H1 (cell line): Measurements from ENCODE around the gene DOCK3. TPM values are rescaled to one million over a fixed set of nuclear protein-coding genes. Genes with fewer than 3 reads are reported as not detected.

Experiments
- CTCF ChIA-PET: fragments of 300-600 bp; sonication (Branson Sonifier 250); formaldehyde crosslinking; loops from one replicate; lab custom pipeline; 2021; ENCODE audit not compliant: partially characterized antibody; lab: Charles Lee
- POLR2A ChIA-PET: fragments of 300-600 bp; sonication (Branson Sonifier 250); formaldehyde crosslinking; loops from one replicate; lab custom pipeline; 2021; ENCODE audit warnings: inconsistent platforms; ENCODE audit not compliant: partially characterized antibody; lab: Charles Lee
- DNase-seq, 2 experiments: peaks; one replicate each; pipeline versions ENCODE4 v3.0.0 to v3.0.0-alpha.2; 2010 to 2022; ENCODE audit warnings: low spot score in 2 of 2, low read depth in 1 of 2, mixed read lengths in 1 of 2
- FAIRE-seq: peaks from 2 replicates; lab custom pipeline; 2011; peaks lifted over from hg19 to GRCh38; lab: Jason Lieb, UNC
- H2AFZ ChIP-seq: 2 replicates; pipeline ENCODE4 v1.8.1; 2012; ENCODE audit warnings: low read length, inconsistent platforms
- H2AK5ac ChIP-seq: 2 replicates; pipeline ENCODE4 v1.6.1; 2013; ENCODE audit warnings: low read depth, low read length
- H2BK120ac ChIP-seq: replicated peaks from 2 replicates; pipeline ENCODE3; 2013; ENCODE audit warnings: low read depth, low read length, inconsistent platforms
- H2BK12ac ChIP-seq: 2 replicates; pipeline ENCODE4 v1.6.1; 2013; ENCODE audit warnings: low read depth, low read length
- H2BK15ac ChIP-seq: 2 replicates; pipeline ENCODE4 v1.6.1; 2013; ENCODE audit warnings: low read length
- H2BK20ac ChIP-seq: 2 replicates; pipeline ENCODE4 v1.6.1; 2013; ENCODE audit warnings: low read length
- H2BK5ac ChIP-seq: 2 replicates; pipeline ENCODE4 v1.6.1; 2013; ENCODE audit warnings: low read depth, low read length
- H3K14ac ChIP-seq: 2 replicates; pipeline ENCODE4 v1.6.1; 2013; ENCODE audit warnings: inconsistent platforms; ENCODE audit not compliant: insufficient read length
- H3K18ac ChIP-seq: 2 replicates; pipeline ENCODE4 v1.6.1; 2013; ENCODE audit warnings: low read length; ENCODE audit errors: extremely low read depth
- H3K23ac ChIP-seq: 2 replicates; pipeline ENCODE4 v1.6.1; 2013; ENCODE audit warnings: inconsistent platforms; ENCODE audit not compliant: insufficient read length
- H3K23me2 ChIP-seq: 2 replicates; pipeline ENCODE4 v1.6.1; 2013; ENCODE audit warnings: low read depth, low read length
- H3K27ac ChIP-seq: 2 replicates; pipeline ENCODE4 v1.6.1; 2011; ENCODE audit warnings: low read depth, low read length, inconsistent platforms
- H3K27me3 ChIP-seq, 4 experiments: replicated peaks in 1 of 4; 1 replicate in 1 of 4; 2 replicates in 3 of 4; pipeline versions ENCODE4 v1.6.1 to v1.8.1; 2011 to 2013; ENCODE audit warnings: low read length in 3 of 4, mild to moderate bottlenecking in 3 of 4, inconsistent platforms in 2 of 4, mixed read lengths in 2 of 4, moderate library complexity in 1 of 4; ENCODE audit not compliant: control insufficient read depth in 3 of 4, insufficient read depth in 3 of 4; ENCODE audit errors: extremely low read depth in 1 of 4
- H3K36me3 ChIP-seq, 4 experiments: 2 replicates each; pipeline versions ENCODE4 v1.6.1 to v1.8.1; 2011 to 2013; ENCODE audit warnings: mild to moderate bottlenecking in 4 of 4, low read length in 3 of 4, moderate library complexity in 2 of 4, control low read depth in 1 of 4, inconsistent platforms in 1 of 4; ENCODE audit not compliant: insufficient read depth in 4 of 4, control insufficient read depth in 2 of 4
- H3K4ac ChIP-seq: replicated peaks from 2 replicates; pipeline ENCODE3; 2013; ENCODE audit warnings: low read length, low read depth, mixed read lengths, inconsistent platforms; ENCODE audit not compliant: insufficient read length
- H3K4me1 ChIP-seq, 4 experiments: replicated peaks in 1 of 4; 1 replicate in 1 of 4; 2 replicates in 3 of 4; pipeline versions ENCODE4 v1.6.1 to v1.8.1; 2011 to 2013; ENCODE audit warnings: low read length in 3 of 4, inconsistent platforms in 2 of 4, mixed read lengths in 1 of 4; ENCODE audit not compliant: insufficient read depth in 4 of 4, control insufficient read depth in 3 of 4
- H3K4me2 ChIP-seq, 2 experiments: 2 replicates each; pipeline versions ENCODE4 v1.6.1 to v1.8.1; 2011 to 2013; ENCODE audit warnings: low read depth in 2 of 2, low read length in 2 of 2, control low read depth in 1 of 2, inconsistent platforms in 1 of 2, mild to moderate bottlenecking in 1 of 2; ENCODE audit not compliant: insufficient read depth in 1 of 2
- H3K4me3 ChIP-seq, 4 experiments: fragments of 200-600, 300-600 bp in 1 of 4; sonication (generic), shearing (Covaris generic), sonication (Bioruptor Twin) in 1 of 4; 2 replicates each; pipeline versions ENCODE4 v1.5.1 to v1.8.1; 2011 to 2016; ENCODE audit warnings: low read length in 4 of 4, low read depth in 3 of 4, control low read depth in 2 of 4, inconsistent platforms in 2 of 4, mild to moderate bottlenecking in 2 of 4, mixed read lengths in 1 of 4, moderate library complexity in 1 of 4; ENCODE audit not compliant: insufficient read depth in 2 of 4; ENCODE audit errors: extremely low read depth in 1 of 4
- H3K56ac ChIP-seq: replicated peaks from 2 replicates; pipeline ENCODE3; 2013; ENCODE audit warnings: low read depth, mild to moderate bottlenecking, mixed read lengths, low read length, inconsistent platforms; ENCODE audit not compliant: insufficient read length
- H3K79me1 ChIP-seq: 2 replicates; pipeline ENCODE4 v1.6.1; 2013; ENCODE audit warnings: low read depth, low read length, control low read depth
- H3K79me2 ChIP-seq, 2 experiments: 2 replicates each; pipeline versions ENCODE4 v1.6.1 to v1.8.1; 2012 to 2013; ENCODE audit warnings: low read length in 2 of 2, mild to moderate bottlenecking in 2 of 2, inconsistent platforms in 1 of 2; ENCODE audit not compliant: insufficient read depth in 2 of 2, control insufficient read depth in 1 of 2
- H3K9ac ChIP-seq, 4 experiments: replicated peaks in 1 of 4; 1 replicate in 1 of 4; 2 replicates in 3 of 4; pipeline versions ENCODE4 v1.6.1 to v1.8.1; 2011 to 2013; ENCODE audit warnings: low read depth in 3 of 4, low read length in 3 of 4, control low read depth in 2 of 4, mild to moderate bottlenecking in 2 of 4, moderate library complexity in 2 of 4, inconsistent platforms in 1 of 4; ENCODE audit errors: extremely low read depth in 1 of 4
- H3K9me3 ChIP-seq, 2 experiments: 2 replicates each; pipeline versions ENCODE4 v1.6.1 to v1.8.1; 2012 to 2013; ENCODE audit warnings: mild to moderate bottlenecking in 2 of 2, moderate library complexity in 2 of 2, control low read depth in 1 of 2, inconsistent platforms in 1 of 2, low read depth in 1 of 2, low read length in 1 of 2, mixed read lengths in 1 of 2; ENCODE audit not compliant: insufficient read depth in 2 of 2
- H4K20me1 ChIP-seq, 2 experiments: replicated peaks in 1 of 2; 2 replicates each; pipeline versions ENCODE3 to v1.8.1; 2011 to 2013; ENCODE audit warnings: inconsistent platforms in 2 of 2, low read length in 2 of 2, mild to moderate bottlenecking in 1 of 2; ENCODE audit not compliant: insufficient read depth in 2 of 2, control insufficient read depth in 1 of 2
- H4K5ac ChIP-seq: 2 replicates; pipeline ENCODE4 v1.6.1; 2013; ENCODE audit warnings: low read length, low read depth, mixed read lengths, inconsistent platforms; ENCODE audit not compliant: insufficient read length
- H4K8ac ChIP-seq: 2 replicates; pipeline ENCODE4 v1.8.0; 2013; ENCODE audit warnings: mild to moderate bottlenecking, moderate library complexity, low read length, inconsistent platforms; ENCODE audit not compliant: insufficient read depth; ENCODE audit errors: extremely low read depth
- H4K91ac ChIP-seq: replicated peaks from 2 replicates; pipeline ENCODE3; 2013; ENCODE audit warnings: low read length, mixed read lengths, inconsistent platforms; ENCODE audit not compliant: insufficient read length
- CTBP2 ChIP-seq: IDR thresholded peaks from 2 replicates; pipeline ENCODE4 v1.7.0; 2011; ENCODE audit warnings: borderline replicate concordance, mild to moderate bottlenecking, moderate library complexity, mixed read lengths, low read length; ENCODE audit not compliant: insufficient read depth, insufficient read length
- CTCF ChIP-seq, 3 experiments: IDR thresholded peaks; 1 replicate in 2 of 3; 2 replicates in 1 of 3; pipeline versions ENCODE4 v1.5.1 to v1.6.1; 2011; ENCODE audit warnings: low read length in 3 of 3, mild to moderate bottlenecking in 3 of 3, inconsistent platforms in 2 of 3, low read depth in 1 of 3, moderate library complexity in 1 of 3; ENCODE audit not compliant: insufficient read depth in 1 of 3; ENCODE audit errors: control extremely low read depth in 1 of 3
- GABPA ChIP-seq: IDR thresholded peaks from 2 replicates; pipeline ENCODE4 v1.6.1; 2011; ENCODE audit warnings: mild to moderate bottlenecking, low read length, moderate library complexity, borderline replicate concordance; ENCODE audit not compliant: insufficient read depth
- GTF2F1 ChIP-seq: IDR thresholded peaks from 2 replicates; pipeline ENCODE4 v1.6.1; 2012; ENCODE audit warnings: low read depth, low read length, improper control_type of control experiment, borderline replicate concordance
- RAD21 ChIP-seq, 2 experiments: IDR thresholded peaks in 1 of 2; conservative IDR thresholded peaks in 1 of 2; 2 replicates each; pipeline ENCODE4 v1.6.1; 2011; ENCODE audit warnings: low read depth in 2 of 2, low read length in 2 of 2, improper control_type of control experiment in 1 of 2, inconsistent platforms in 1 of 2, mild to moderate bottlenecking in 1 of 2, moderate library complexity in 1 of 2
- RFX5 ChIP-seq: IDR thresholded peaks from 2 replicates; pipeline ENCODE4 v1.6.1; 2011; ENCODE audit warnings: low read depth, low read length, improper control_type of control experiment, borderline replicate concordance
- YY1 ChIP-seq: IDR thresholded peaks from 2 replicates; pipeline ENCODE4 v1.6.1; 2011; ENCODE audit warnings: low read depth, mild to moderate bottlenecking, low read length
- WGBS, 2 experiments: shearing (Covaris generic) in 1 of 2; methylation state at CpG; one replicate each; pipeline versions ENCODE4 v1.1.6 to v1.1.7; 2013 to 2015; ENCODE audit warnings: low lambda C conversion rate in 2 of 2, mixed read lengths in 2 of 2, inconsistent platforms in 1 of 2, low coverage in 1 of 2, missing lambda C conversion rate in 1 of 2; ENCODE audit not compliant: insufficient replicate concordance in 2 of 2, insufficient coverage in 1 of 2, insufficient read length in 1 of 2; ENCODE audit errors: extremely low coverage in 1 of 2, missing lambda C conversion rate in 1 of 2; 5-methylcytosine and 5-hydroxymethylcytosine counted together
- polyA plus RNA-seq, 7 experiments: library from polyadenylated mRNA; depleted of rRNA in 3 of 7; stranded (reverse) in 5 of 7; unstranded in 2 of 7; fragments of >200 nt in 5 of 7; fragments of 200-250 nt in 2 of 7; gene quantifications; 1 replicate in 5 of 7; 2 replicates in 1 of 7; 4 replicates in 1 of 7; pipeline versions ENCODE4 v1.2.1 to v1.2.3, GENCODE V29; 2011 to 2013; ENCODE audit warnings: missing spikeins in 2 of 7, mixed read lengths in 2 of 7
- total RNA-seq: library from RNA; stranded (reverse); fragmentation: NEBNext Ultra II Directional; extraction: Animal tissue kit (Norgen Biotek cat#: 25700); gene quantifications from 2 replicates; pipeline ENCODE4 v1.2.1, GENCODE V29; 2021

Gene DOCK3
- total and polyA plus RNA-seq, 2 of the 8 experiments (the other 6 are each of a cell fraction or from before 2014, with no cell fraction given), result 2.7 to 5.0 TPM

GRCh38 chr3:51388286-51389029 is 713.7 kb downstream of the DOCK3 start:
- TF ChIP-seq YY1 (no peak), RAD21 (IDR thresholded peaks at IDR 0.05 in 1 of 2, conservative IDR thresholded peaks at IDR 0.05 in 1 of 2; ENCODE audit: low read depth in 2 of 2, low read length in 2 of 2) (peak; percentile 11 to 17; a peak in 1 of 4 replicates), CTCF (IDR thresholded peaks at IDR 0.05; ENCODE audit: control extremely low read depth in 1 of 3, insufficient read depth in 1 of 3, low read depth in 1 of 3, low read length in 3 of 3) (peak in 2 of 3 experiments; percentile 29 to 31; a peak in 2 of 4 replicates), GTF2F1 (no peak), RFX5 (no peak), CTBP2 (no peak), GABPA (no peak)
- no peak overlapping the region for H2BK12ac ChIP-seq
- H3K14ac ChIP-seq, result no peak overlapping the region
- CTCF ChIA-PET, result interaction anchor here (0.7 to 7.2 kb wide), 30 partner anchors 9 to 1089 kb away, joined by 3 to 53 read pairs (median 5); partner anchors contain the start of genes CISH, HYAL3, MAPKAPK3 and NAA80
- no peak overlapping the region for H3K9ac ChIP-seq
- H4K20me1 ChIP-seq, result peaks cover 20 to 32% of the 10 kb centered on the region in 2 experiments
- H3K79me1 ChIP-seq, result peaks cover 11% of the 10 kb centered on the region
- H2BK20ac ChIP-seq, result no peak overlapping the region
- H3K27me3 ChIP-seq, result no peaks in the 10 kb centered on the region
- no peak for FAIRE-seq
- no peak overlapping the region for H2AK5ac ChIP-seq
- POLR2A ChIA-PET, result interaction anchor here (1.1 to 2.8 kb wide), 4 partner anchors 10 to 772 kb away, joined by 4 to 9 read pairs (median 4); partner anchors contain the start of genes DCAF1 and MAPKAPK3
- no peak overlapping the region for H2BK15ac ChIP-seq
- no peaks in the 10 kb centered on the region; a peak in 1 of 4 replicates for H3K9me3 ChIP-seq
- H3K79me2 ChIP-seq, result peaks cover 28 to 50% of the 10 kb centered on the region in 2 experiments
- peaks cover 4 to 32% (median 15%) of the 10 kb centered on the region in 4 experiments for H3K4me1 ChIP-seq
- peaks cover 12% of the 10 kb centered on the region for H3K23me2 ChIP-seq
- no peak overlapping the region for H2AFZ ChIP-seq
- H2BK120ac ChIP-seq, result no peak overlapping the region
- no peak overlapping the region for H3K23ac ChIP-seq
- H4K91ac ChIP-seq, result no peak overlapping the region
- H3K4me3 ChIP-seq, result no peak overlapping the region
- no peak overlapping the region for H2BK5ac ChIP-seq
- H3K4ac ChIP-seq, result no peak overlapping the region
- H3K56ac ChIP-seq, result no peak overlapping the region
- no peak overlapping the region for H3K27ac ChIP-seq
- H4K8ac ChIP-seq, result no peak overlapping the region
- H3K36me3 ChIP-seq, result peaks cover 17 to 52% (median 28%) of the 10 kb centered on the region in 4 experiments
- peak overlapping the region in 1 of 2 experiments; percentile 95; a peak in 2 of 4 replicates for H3K4me2 ChIP-seq
- DNase-seq, result peak in 1 of 2 experiments; percentile 43
- no peak overlapping the region for H4K5ac ChIP-seq
- WGBS, 2 experiments, result 90% methylated on average over 6 of the region's 6 CpGs; no CpG with 5 or more reads in 1 of the 2 experiments
- H3K18ac ChIP-seq, result no peak overlapping the region
